Activated CD4-positive, alpha-beta T cell treated with anti-CD3 and anti-CD28 coated beads, Interleukin-2, amount 10 ng/mL, durations not matched to agents 7 days and 5 days (primary cell): ENCODE data around the gene BAHCC1. TPM values are rescaled to one million over a fixed set of nuclear protein-coding genes. Genes with fewer than 3 reads are reported as not detected.
"Not testable (repeated sequence)": the region's sequence is repeated elsewhere in the genome, so short reads cannot be mapped to it uniquely, and the experiment has no call there.

ENCODE experiments used
- CTCF ChIA-PET: fragments of 350-600 bp; sonication (Branson Sonifier 250); formaldehyde crosslinking; loops from one replicate; lab custom pipeline; 2021; ENCODE audit warnings: antibody characterized with exemption; lab: Charles Lee
- POLR2A ChIA-PET: fragments of 350-600 bp; sonication (Branson Sonifier 250); formaldehyde crosslinking; loops from one replicate; lab custom pipeline; 2021; ENCODE audit warnings: antibody characterized with exemption; lab: Charles Lee
- DNase-seq: peaks from one replicate; pipeline ENCODE4 v3.0.0-alpha.2; 2020
- H3K27ac Mint-ChIP-seq: one replicate; pipeline ENCODE4 v1.8.0; 2021; ENCODE audit warnings: mild to moderate bottlenecking, moderate library complexity, mixed read lengths
- H3K27me3 Mint-ChIP-seq: one replicate; pipeline ENCODE4 v1.8.0; 2021; ENCODE audit warnings: mixed read lengths
- H3K36me3 Mint-ChIP-seq: one replicate; pipeline ENCODE4 v1.8.0; 2021; ENCODE audit warnings: low read depth, mixed read lengths
- H3K4me1 Mint-ChIP-seq: one replicate; pipeline ENCODE4 v1.8.0; 2021; ENCODE audit warnings: mixed read lengths
- H3K4me3 Mint-ChIP-seq: one replicate; pipeline ENCODE4 v1.8.0; 2021; ENCODE audit warnings: mild to moderate bottlenecking, moderate library complexity, mixed read lengths
- H3K9me3 Mint-ChIP-seq: one replicate; pipeline ENCODE4 v1.8.0; 2021; ENCODE audit warnings: mixed read lengths
- total RNA-seq, 2 experiments: library from RNA; stranded (reverse); gene quantifications; one replicate each; pipeline ENCODE4 v1.2.3, GENCODE V29; 2021

BAHCC1 gene
- total RNA-seq, 2 experiments from 2014 or later: not detected

DNA sequence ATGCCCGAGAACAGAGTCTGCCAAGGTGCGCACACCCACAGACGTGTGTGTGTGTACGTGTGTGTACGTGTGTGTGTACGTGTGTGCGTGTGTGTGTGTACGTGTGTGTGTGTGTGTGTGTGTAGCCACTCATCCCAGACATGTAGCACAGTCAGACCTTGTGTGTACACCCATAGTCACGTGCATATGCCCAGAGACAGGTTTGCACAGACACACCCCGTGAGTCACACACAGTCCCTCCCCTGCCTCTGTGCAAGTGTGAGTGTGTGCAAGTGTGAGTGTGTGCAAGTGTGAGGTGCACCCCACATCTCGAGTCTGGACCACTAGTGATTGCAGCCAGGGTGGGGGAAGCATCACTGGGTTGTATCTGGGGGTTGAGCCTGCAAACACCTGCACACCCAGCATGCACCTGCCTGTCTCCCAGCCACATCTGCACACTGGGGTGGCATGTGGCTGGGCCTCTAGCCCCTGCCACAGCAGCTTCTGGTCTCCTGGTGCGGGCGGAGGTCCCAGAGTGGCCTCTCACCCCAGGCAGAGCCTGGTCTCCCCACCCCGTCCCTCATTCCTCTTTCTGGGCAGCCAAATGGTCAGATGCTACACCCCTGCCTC is 23.6 kb downstream of the BAHCC1 start:
- H3K27ac Mint-ChIP-seq: no peak overlapping the region
- H3K27me3 Mint-ChIP-seq: peaks cover 2% of the 10 kb centered on the region
- DNase-seq: no peak
- H3K4me1 Mint-ChIP-seq: no peaks in the 10 kb centered on the region
- POLR2A ChIA-PET: no interaction called here
- H3K9me3 Mint-ChIP-seq: peaks cover 4% of the 10 kb centered on the region
- CTCF ChIA-PET: interaction anchor here (0.8 kb wide), 1 partner anchor 11 kb away, joined by 3 read pairs; no protein-coding TSS in a partner anchor
- no peak overlapping the region for H3K4me3 Mint-ChIP-seq
- H3K36me3 Mint-ChIP-seq: no peaks in the 10 kb centered on the region

DNA sequence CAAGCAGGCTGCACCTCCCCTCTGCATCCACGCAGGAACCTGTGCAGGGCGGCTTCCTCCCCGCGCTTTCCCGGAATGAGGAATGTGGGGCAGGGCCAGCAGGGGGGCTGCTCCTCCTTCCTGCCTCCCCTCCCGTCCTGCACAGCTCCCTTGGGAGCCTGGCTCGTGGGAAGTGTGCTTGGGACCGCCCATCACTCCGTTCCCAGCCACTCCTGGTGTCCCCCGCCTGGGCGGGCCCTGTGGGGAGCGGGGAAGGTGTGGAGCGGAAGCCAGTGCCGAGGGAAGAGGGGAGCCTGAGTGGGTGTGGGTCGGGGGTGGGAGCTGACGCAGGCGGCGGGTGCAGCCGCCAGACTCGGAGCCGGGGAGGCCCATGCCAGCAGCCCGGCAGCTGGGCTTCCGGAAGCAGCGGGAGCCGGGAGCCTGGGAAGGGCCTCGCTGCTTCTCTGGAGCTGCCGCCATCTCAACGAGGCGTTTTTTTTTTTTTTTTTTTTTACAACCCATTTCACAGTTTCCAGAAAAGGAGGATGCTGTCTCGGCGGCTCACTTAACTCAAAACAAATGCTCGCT is 24.1 kb downstream of the BAHCC1 start:
- H3K27ac Mint-ChIP-seq: no peak overlapping the region
- ChIA-PET POLR2A (no interaction called here), CTCF (interaction anchor here (0.8 kb wide), 1 partner anchor 11 kb away, joined by 3 read pairs; no protein-coding TSS in a partner anchor)
- no peak overlapping the region for H3K4me3 Mint-ChIP-seq
- no peaks in the 10 kb centered on the region for H3K4me1 Mint-ChIP-seq
- no peak for DNase-seq
- peaks cover 4% of the 10 kb centered on the region for H3K9me3 Mint-ChIP-seq
- peaks cover 2% of the 10 kb centered on the region for H3K27me3 Mint-ChIP-seq
- no peaks in the 10 kb centered on the region for H3K36me3 Mint-ChIP-seq

DNA sequence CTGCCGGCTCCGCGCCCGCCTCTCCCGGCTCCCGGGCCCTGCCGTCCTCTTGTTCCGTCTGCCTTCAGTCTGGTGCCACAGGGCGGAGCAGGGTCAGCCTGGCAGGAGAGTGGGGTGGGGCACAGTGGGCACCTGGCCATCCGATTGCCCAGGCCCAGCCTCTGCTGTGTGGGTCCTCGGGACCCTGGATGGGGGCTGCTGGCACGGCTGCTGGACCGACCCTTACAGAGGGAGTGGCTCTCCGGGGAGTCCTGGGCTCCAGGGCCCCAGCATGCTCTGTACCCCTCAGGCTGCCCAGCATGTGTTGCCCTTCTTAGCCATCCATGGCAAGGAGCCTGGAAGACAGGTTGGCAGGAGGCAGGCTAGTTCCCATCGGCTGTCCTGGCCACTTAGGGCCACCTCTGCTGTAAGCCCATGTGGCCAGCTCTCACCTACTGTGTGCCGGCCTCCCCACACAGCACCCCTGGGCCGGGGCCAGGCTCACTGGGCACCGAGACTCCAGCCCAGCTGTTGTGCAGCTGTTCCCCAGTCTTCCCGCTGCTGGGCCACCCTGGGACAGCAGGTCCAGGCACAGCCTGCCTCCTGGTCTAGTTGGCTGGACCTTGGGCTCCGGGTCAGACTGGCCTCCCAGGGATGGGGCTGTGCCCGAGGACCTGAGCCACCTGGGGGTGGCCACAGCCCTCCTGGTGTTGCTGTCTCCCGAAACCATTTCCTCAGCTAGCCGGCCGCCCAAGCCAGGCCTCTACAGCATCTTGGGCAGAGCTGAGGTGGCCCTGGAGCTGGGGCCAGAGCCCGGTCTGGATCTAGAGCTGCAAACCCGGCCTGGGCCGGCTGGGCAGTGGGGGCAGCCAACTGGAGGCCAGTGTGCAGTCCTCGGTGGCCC is 24.9 kb downstream of the BAHCC1 start:
- CTCF ChIA-PET: interaction anchor here (1.0 kb wide), 2 partner anchors 17 to 65 kb away, joined by 3 read pairs; no protein-coding TSS in a partner anchor
- no peak overlapping the region for H3K4me3 Mint-ChIP-seq
- DNase-seq: no peak
- H3K36me3 Mint-ChIP-seq: no peaks in the 10 kb centered on the region
- peaks cover 4% of the 10 kb centered on the region for H3K9me3 Mint-ChIP-seq
- peaks cover 2% of the 10 kb centered on the region for H3K27me3 Mint-ChIP-seq
- POLR2A ChIA-PET: no interaction called here
- H3K27ac Mint-ChIP-seq: no peak overlapping the region
- no peaks in the 10 kb centered on the region for H3K4me1 Mint-ChIP-seq

DNA sequence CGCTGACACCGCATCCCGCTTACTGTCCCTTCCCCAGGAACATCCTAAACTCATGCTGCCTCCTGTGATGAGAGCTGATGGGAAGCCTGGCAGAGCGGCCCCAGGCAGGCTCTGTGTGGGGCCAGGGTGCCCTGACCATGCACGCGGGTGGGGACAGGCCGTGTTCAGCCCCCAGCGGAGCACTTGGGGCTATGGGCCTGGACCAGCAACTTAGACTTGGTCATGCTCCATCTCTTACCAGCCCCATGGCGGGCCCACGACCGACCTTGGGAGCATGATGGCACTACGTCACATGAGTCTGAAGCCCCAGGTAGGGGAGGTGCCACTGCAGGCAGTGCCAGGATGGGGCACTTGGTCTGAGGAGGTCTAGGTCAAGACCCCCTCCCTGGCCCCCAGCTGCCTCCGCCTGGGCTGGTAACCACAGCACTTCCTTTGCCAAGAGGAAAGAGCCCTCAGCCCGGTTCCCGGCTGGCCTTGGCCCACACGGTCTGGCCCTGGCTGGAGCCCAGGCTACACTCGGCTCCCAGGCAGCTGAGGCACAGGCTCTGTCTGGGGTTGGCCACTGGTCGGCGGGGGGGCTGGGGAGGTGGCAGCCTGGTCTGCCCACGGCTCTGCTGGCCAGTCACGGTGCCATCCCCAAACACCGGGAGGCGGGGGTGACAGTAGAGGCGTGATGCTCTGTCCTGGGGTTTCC is 25.7 kb downstream of the BAHCC1 start:
- no peak for DNase-seq
- no peaks in the 10 kb centered on the region for H3K4me1 Mint-ChIP-seq
- H3K36me3 Mint-ChIP-seq: no peaks in the 10 kb centered on the region
- H3K27me3 Mint-ChIP-seq: peaks cover 2% of the 10 kb centered on the region
- ChIA-PET CTCF (interaction anchor here (1.0 kb wide), 2 partner anchors 18 to 64 kb away, joined by 3 read pairs; no protein-coding TSS in a partner anchor), POLR2A (no interaction called here)
- no peak overlapping the region for H3K27ac Mint-ChIP-seq
- H3K4me3 Mint-ChIP-seq: no peak overlapping the region
- H3K9me3 Mint-ChIP-seq: peaks cover 3% of the 10 kb centered on the region

DNA sequence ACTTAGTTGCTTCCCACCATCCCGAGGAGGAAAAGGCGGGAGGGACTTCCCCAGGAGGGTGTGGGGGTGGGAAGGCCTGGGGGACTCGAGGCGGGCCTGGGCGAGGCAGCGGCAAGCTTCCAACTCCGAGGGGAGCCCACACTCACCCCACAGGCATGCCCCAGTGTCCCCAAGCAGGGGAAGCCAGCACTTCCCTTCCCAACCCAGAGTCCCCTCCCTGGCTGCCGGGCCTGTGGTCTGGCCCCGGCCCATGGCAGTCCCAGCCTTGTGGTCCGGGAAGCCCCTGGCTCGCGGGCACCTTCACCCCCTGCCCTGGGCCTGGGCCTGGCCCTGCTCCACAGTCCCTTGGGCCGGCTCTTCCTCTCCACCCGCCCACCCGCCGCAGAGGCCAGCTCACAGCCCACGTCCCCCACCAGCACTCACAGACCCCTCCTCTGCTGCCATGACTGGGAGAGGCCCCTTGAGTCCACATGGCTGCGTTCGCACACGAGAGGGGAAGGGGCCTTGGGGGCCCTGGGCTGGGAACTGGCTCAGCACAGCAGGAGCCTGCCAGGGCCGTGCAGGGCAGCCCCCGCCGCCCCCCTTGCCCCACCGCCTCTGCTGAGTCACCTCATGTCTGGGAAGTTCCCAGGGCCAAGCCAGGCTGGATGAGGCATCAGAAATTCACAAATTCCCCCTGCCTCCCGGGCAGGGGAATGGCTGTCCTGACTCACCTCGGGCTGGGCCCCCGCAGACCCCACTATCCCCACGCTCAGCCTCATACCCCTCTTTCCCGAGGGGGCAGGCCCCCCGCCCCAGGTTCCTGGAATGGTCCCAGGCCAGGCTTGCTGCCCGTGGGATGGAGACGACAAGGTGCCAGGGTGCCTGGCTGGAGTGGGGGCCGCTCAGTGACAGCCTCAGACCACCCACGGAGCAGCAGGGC is 27.8 kb downstream of the BAHCC1 start:
- ChIA-PET CTCF (interaction anchor here (0.7 to 1.0 kb wide), 2 partner anchors 19 to 416 kb away, joined by 3 read pairs; no protein-coding TSS in a partner anchor), POLR2A (no interaction called here)
- no peak for DNase-seq
- no peak overlapping the region for H3K27ac Mint-ChIP-seq
- no peak overlapping the region for H3K4me3 Mint-ChIP-seq
- H3K27me3 Mint-ChIP-seq: peaks cover 9% of the 10 kb centered on the region
- no peaks in the 10 kb centered on the region for H3K36me3 Mint-ChIP-seq
- H3K4me1 Mint-ChIP-seq: no peaks in the 10 kb centered on the region
- H3K9me3 Mint-ChIP-seq: no peaks in the 10 kb centered on the region

DNA sequence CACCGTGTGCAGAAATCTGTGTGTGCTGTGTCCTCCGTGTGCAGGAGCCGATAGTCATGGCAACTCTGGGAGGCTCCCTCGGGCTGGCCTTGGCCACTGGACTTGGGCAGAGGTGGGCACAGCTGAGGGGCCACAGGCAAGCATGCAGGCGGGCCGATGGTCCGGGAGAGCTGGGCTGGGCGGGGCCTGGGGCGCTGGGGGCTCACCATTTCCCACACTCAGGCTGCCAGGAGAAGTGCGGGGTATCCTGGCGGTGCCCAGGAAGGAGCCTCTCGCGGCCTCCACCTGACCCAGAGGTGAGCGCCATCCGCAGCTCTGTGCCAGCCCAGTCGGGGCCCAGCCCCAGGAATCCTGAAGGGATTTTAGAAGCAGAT is 28.4 kb downstream of the BAHCC1 start:
- Mint-ChIP-seq H3K9me3 (no peaks in the 10 kb centered on the region), H3K27me3 (peaks cover 10% of the 10 kb centered on the region), H3K36me3 (no peaks in the 10 kb centered on the region), H3K4me3 (no peak overlapping the region), H3K27ac (no peak overlapping the region), H3K4me1 (no peaks in the 10 kb centered on the region)
- no peak for DNase-seq
- CTCF ChIA-PET: interaction anchor here (1.0 kb wide), 1 partner anchor 29 kb away, joined by 3 read pairs; the partner anchor contains the start of gene BAHCC1
- POLR2A ChIA-PET: no interaction called here

DNA sequence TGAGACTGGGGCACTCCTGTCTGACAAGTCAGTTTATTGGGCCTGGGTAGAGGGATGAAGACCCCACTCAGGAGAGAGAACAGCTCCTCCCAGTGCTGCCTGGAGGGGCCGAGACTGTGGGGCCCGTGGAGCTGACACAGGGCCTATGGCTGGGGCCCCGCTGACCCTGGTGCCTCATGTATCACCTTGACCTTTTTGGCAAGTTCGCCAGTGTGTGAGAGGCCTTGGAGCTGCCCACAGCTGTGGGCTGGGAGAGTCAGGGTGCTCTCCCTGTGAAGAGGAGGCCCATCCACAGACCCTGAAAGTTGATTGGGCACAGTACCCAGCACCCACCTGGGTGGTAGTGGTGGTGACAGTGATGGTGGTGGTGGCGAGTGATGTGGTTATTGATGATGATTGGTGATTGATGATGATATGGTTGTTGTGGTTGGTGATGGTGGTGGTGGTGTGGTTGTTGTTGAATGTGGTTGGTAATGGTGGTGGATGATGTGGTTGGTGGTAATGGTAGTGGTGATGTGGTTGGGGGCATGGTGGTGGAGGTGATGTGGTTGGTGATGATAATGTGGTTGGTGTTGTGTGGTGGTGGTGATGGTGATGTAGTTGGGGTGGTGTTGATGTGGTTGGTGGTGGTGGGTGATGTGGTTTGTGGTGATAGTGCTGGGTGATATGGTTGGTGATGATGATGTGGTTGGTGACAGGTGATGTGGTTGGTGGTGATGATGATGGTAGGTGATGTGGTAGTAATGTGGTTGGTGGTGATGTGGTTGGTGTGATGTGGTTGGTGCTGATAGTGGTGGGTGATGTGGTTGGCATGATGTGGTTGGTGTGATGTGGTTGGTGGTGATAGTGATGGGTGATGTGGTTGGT is 29.1 kb downstream of the BAHCC1 start:
- ChIA-PET CTCF (interaction anchor here (1.0 kb wide), 1 partner anchor 29 kb away, joined by 3 read pairs; the partner anchor contains the start of gene BAHCC1), POLR2A (no interaction called here)
- DNase-seq: no peak
- Mint-ChIP-seq H3K36me3 (no peaks in the 10 kb centered on the region), H3K27ac (no peak overlapping the region), H3K27me3 (peaks cover 13% of the 10 kb centered on the region), H3K4me3 (no peak overlapping the region), H3K4me1 (no peaks in the 10 kb centered on the region), H3K9me3 (no peaks in the 10 kb centered on the region)

DNA sequence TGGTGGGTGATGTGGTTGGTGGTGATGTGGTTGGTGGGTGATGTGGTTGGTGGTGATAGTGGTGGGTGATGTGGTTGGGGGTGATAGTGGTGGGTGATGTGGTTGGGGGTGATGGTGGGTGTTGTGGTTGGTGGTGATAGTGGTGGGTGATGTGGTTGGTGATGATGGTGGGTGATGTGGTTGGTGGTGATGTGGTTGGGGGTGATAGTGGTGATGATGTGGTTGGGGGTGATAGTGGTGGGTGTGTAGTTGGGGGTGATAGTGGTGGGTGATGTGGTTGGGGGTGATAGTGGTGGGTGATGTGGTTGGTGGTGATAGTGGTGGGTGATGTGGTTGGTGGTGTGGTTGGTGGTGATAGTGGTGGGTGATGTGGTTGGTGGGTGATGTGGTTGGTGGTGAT is 29.8 kb downstream of the BAHCC1 start:
- H3K27ac Mint-ChIP-seq, POLR2A ChIA-PET, H3K4me3 Mint-ChIP-seq, H3K36me3 Mint-ChIP-seq, CTCF ChIA-PET, DNase-seq, H3K9me3 Mint-ChIP-seq, H3K4me1 Mint-ChIP-seq: not testable (repeated sequence)
- peaks cover 13% of the 10 kb centered on the region for H3K27me3 Mint-ChIP-seq

DNA sequence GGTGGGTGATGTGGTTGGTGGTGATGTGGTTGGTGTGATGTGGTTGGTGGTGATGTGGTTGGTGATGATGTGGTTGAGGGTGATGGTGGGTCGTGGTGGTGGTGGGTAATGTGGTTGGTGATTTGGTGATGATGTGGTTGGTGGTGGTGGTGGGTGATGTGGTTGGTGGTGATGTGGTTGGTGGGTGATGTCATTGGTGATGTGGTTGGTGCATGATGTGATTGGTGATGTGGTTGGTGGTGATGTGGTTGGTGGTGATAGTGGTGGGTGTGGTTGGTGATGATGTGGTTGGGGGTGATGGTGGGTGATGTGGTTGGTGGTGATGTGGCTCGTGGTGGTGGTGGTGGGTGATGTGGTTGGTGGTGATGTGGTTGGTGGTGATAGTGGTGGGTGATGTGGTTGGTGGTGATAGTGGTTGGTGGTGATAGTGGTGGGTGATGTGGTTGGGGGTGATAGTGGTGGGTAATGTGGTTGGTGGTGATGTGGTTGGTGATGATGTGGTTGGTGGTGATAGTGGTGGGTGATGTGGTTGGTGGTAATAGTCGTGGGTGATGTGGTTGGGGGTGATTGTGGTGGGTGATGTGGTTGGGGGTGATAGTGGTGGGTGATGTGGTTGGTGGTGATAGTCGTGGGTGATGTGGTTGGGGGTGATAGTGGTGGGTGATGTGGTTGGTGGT is 30.6 kb downstream of the BAHCC1 start:
- H3K27me3 Mint-ChIP-seq: peaks cover 17% of the 10 kb centered on the region
- H3K4me1 Mint-ChIP-seq, CTCF ChIA-PET, H3K27ac Mint-ChIP-seq, H3K36me3 Mint-ChIP-seq, DNase-seq, H3K4me3 Mint-ChIP-seq, H3K9me3 Mint-ChIP-seq, POLR2A ChIA-PET: not testable (repeated sequence)

DNA sequence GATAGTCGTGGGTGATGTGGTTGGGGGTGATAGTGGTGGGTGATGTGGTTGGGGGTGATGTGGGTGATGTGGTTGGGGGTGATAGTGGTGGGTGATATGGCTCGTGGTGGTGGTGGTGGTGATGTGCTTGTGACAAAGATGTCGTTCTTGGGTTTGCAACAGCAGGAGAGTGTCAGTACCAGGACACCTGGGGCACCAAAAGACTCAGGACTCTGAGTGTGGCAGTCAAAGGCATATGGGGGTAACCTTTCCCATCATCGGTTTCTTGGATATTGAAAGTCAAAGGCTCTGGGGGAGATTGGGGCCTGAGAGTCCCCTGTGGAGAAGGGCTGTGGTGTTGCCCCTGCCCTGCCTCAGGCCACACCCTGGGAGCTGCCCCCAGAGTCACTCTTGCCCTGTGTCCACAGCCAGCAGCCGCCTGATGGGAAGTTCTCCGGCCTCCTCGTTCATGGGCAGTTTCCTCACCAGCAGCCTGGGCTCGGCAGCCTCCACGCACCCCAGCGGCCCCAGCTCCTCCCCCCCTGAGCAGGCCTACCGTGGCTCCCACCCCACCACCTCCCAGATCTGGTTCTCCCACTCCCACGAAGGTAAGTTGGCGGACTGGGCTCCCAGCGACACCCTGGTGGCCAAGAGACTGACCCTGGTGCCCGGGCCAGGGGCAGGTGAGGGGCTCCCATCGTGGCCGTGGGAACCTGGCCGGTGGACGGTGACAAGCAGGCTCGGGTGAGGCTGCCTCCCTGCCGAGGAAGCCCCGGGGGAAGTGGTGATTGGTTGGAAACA is 31.3 kb downstream of the BAHCC1 start:
- H3K4me3 Mint-ChIP-seq: no peak overlapping the region
- H3K9me3 Mint-ChIP-seq: no peaks in the 10 kb centered on the region
- no peak overlapping the region for H3K27ac Mint-ChIP-seq
- no peaks in the 10 kb centered on the region for H3K36me3 Mint-ChIP-seq
- ChIA-PET POLR2A (no interaction called here), CTCF (no interaction called here)
- DNase-seq: no peak
- peaks cover 17% of the 10 kb centered on the region for H3K27me3 Mint-ChIP-seq
- no peaks in the 10 kb centered on the region for H3K4me1 Mint-ChIP-seq
